ENCODE results near the gene DSCAM.

DNA sequence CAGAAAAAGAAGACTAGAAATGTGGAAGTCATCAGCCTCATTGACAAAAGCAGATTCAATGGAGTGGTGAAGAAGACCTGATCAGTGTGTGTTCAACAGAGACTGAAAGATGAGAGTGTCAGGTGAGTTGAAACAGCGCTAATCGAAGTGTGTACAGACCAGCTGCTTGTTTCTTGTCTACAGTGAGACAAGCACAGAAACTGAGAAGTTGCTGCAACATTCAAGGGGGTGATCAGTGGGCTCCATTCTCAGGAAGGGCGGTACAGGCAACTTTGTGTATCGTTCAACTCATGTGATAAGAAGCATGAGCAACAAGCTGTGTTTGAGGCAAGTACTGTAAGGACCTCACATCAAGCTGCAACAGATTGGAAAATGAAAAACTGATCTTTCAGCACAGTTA lies 19.4 kb downstream of the DSCAM start:
- no peak for TF ChIP-seq EZH2phosphoT487 (IDR thresholded peaks at IDR 0.05; ENCODE audit: unreplicated experiment)
- no peak for TF ChIP-seq POLR2AphosphoS5 (IDR thresholded peaks at IDR 0.05; ENCODE audit: low read depth)

All from GM23338 (cell line).